ENCODE measurements around the gene TAGLN. TPM values are rescaled to one million over a fixed set of nuclear protein-coding genes. Genes with fewer than 3 reads are reported as not detected.

TAGLN gene
- total RNA-seq, 2 donors from 2014 or later = 228 to 412 TPM

DNA sequence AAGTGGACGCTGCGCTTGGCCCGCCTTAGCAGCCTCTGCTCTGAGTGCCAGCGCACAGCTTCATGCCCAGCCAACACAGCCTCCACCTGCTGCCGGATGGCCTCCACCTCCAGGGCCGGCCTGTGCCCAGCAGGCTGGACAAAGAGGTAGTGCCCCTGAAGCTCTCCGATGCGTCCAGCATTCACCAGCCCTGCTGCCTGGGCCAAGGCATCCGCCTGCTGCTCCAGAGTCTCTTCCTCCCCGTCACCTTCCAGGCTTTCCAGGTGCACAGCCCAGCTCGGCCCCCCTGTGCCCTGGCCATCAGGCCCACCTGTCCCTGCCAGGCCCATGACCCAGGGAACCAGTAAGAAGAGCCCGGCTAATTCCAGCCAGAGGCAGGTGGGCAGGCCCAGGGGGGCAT, 30.2 kb downstream of the TAGLN start:
- peaks cover 51% of the 10 kb centered on the region for H3K36me3 ChIP-seq (ENCODE audit: control insufficient read depth, insufficient read depth, low read length)
- H3K36me3 Mint-ChIP-seq (ENCODE audit: low read depth) = peaks cover 30% of the 10 kb centered on the region
- 94 to 100% methylated on average over 7 to 12 of the region's 12 CpGs for WGBS, 2 experiments (ENCODE audit: insufficient coverage in 1 of 2, insufficient read length in 1 of 2)
- no peak overlapping the region for H3K27ac ChIP-seq (ENCODE audit: low read depth, low read length)
- DNase-seq = no peak
- H3K4me3 Mint-ChIP-seq = no peak overlapping the region
- H3K9ac ChIP-seq (ENCODE audit: extremely low read depth, low read length, poor library complexity, severe bottlenecking) = no peak overlapping the region
- no peaks in the 10 kb centered on the region for H3K9me3 ChIP-seq (ENCODE audit: control insufficient read depth, low read length)
- no peaks in the 10 kb centered on the region for H3K27me3 ChIP-seq (ENCODE audit: control insufficient read depth, insufficient read depth, low read length, poor library complexity, severe bottlenecking)
- H3K4me1 Mint-ChIP-seq = peaks cover 31% of the 10 kb centered on the region
- H3K4me3 ChIP-seq (ENCODE audit: low read length) = no peak overlapping the region
- no peaks in the 10 kb centered on the region for H3K9me3 Mint-ChIP-seq
- no peaks in the 10 kb centered on the region for H3K27me3 Mint-ChIP-seq (ENCODE audit: insufficient read depth)
- TF ChIP-seq, protein P1, sequence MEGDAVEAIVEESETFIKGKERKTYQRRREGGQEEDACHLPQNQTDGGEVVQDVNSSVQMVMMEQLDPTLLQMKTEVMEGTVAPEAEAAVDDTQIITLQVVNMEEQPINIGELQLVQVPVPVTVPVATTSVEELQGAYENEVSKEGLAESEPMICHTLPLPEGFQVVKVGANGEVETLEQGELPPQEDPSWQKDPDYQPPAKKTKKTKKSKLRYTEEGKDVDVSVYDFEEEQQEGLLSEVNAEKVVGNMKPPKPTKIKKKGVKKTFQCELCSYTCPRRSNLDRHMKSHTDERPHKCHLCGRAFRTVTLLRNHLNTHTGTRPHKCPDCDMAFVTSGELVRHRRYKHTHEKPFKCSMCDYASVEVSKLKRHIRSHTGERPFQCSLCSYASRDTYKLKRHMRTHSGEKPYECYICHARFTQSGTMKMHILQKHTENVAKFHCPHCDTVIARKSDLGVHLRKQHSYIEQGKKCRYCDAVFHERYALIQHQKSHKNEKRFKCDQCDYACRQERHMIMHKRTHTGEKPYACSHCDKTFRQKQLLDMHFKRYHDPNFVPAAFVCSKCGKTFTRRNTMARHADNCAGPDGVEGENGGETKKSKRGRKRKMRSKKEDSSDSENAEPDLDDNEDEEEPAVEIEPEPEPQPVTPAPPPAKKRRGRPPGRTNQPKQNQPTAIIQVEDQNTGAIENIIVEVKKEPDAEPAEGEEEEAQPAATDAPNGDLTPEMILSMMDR (conservative IDR thresholded peaks at IDR 0.05) = no peak
- peaks cover 9% of the 10 kb centered on the region for H3K4me1 ChIP-seq (ENCODE audit: control insufficient read depth, insufficient read depth, low read length)
- no peak overlapping the region for H3K27ac Mint-ChIP-seq

DNA sequence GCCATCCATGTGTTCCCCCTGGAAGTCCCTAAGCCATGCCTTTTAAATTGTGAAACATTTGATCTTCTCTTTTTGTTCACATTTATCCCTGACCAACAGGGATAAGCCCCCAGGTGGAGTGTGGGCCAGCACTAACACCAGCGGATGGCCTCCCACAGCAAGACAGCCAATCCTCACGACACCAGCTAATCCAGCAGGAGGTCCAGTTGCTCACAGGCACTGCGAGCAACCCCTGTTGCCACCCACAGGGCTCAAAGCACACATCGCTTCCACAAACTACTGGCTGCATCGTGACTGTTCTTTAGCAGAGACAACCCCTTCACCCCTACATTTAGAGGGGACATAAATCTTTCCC, 30.7 kb downstream of the TAGLN start:
- H3K27me3 Mint-ChIP-seq (ENCODE audit: insufficient read depth) = no peaks in the 10 kb centered on the region
- no peaks in the 10 kb centered on the region for H3K27me3 ChIP-seq (ENCODE audit: control insufficient read depth, insufficient read depth, low read length, poor library complexity, severe bottlenecking)
- H3K4me3 Mint-ChIP-seq = no peak overlapping the region
- H3K36me3 ChIP-seq (ENCODE audit: control insufficient read depth, insufficient read depth, low read length) = peaks cover 56% of the 10 kb centered on the region
- no peak overlapping the region for H3K27ac ChIP-seq (ENCODE audit: low read depth, low read length)
- no peak overlapping the region for H3K9ac ChIP-seq (ENCODE audit: extremely low read depth, low read length, poor library complexity, severe bottlenecking)
- DNase-seq = no peak
- H3K4me3 ChIP-seq (ENCODE audit: low read length) = peak overlapping the region; percentile 91
- H3K27ac Mint-ChIP-seq = peak overlapping the region; percentile 30
- peaks cover 31% of the 10 kb centered on the region for H3K4me1 Mint-ChIP-seq
- TF ChIP-seq, protein P1 (conservative IDR thresholded peaks at IDR 0.05) = no peak
- H3K36me3 Mint-ChIP-seq (ENCODE audit: low read depth) = peaks cover 28% of the 10 kb centered on the region
- WGBS, 2 experiments (ENCODE audit: insufficient coverage in 1 of 2, insufficient read length in 1 of 2) = 93 to 94% methylated on average over 5 of the region's 5 CpGs
- peaks cover 9% of the 10 kb centered on the region for H3K4me1 ChIP-seq (ENCODE audit: control insufficient read depth, insufficient read depth, low read length)
- no peaks in the 10 kb centered on the region for H3K9me3 Mint-ChIP-seq
- no peaks in the 10 kb centered on the region for H3K9me3 ChIP-seq (ENCODE audit: control insufficient read depth, low read length)

DNA sequence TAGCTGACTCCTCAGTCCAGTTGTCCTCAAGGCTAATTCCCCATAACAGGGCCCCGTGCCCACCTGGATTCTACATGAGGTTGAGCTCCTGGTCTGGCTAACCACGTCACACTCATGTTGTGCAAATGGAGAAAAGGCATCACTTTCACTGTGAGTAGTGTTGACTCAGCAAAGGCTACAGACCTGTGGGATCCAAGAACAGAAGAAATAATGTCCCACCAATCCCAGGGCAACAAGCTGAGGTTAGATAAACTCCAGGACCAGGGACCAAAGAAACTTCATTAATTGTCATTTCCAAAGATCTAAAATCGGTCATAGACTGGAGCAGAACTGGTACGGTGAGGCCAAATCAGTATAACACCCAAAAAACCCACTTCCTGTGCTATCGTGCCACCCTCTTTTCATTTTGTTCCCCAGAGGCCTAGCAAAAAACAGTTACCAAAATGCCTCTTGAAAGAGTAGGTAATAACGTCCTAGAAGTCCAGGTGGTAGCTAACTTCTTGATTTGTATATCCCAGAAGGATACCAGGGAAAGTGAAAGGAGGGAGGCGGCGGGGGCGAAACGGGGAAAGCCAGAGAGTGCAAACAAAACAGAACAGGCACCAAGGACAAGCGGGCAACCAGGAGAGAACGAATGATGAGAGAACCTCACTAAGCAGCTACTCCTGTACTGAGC, 31.3 kb downstream of the TAGLN start:
- no peaks in the 10 kb centered on the region for H3K27me3 ChIP-seq (ENCODE audit: control insufficient read depth, insufficient read depth, low read length, poor library complexity, severe bottlenecking)
- peaks cover 25% of the 10 kb centered on the region for H3K36me3 Mint-ChIP-seq (ENCODE audit: low read depth)
- peak overlapping the region; percentile 63 for H3K9ac ChIP-seq (ENCODE audit: extremely low read depth, low read length, poor library complexity, severe bottlenecking)
- peak overlapping the region; percentile 91 for H3K4me3 ChIP-seq (ENCODE audit: low read length)
- 90 to 95% methylated on average over 11 to 12 of the region's 12 CpGs for WGBS, 2 experiments (ENCODE audit: insufficient coverage in 1 of 2, insufficient read length in 1 of 2)
- H3K9me3 Mint-ChIP-seq = no peaks in the 10 kb centered on the region
- H3K27ac Mint-ChIP-seq = peak overlapping the region; percentile 30
- H3K9me3 ChIP-seq (ENCODE audit: control insufficient read depth, low read length) = no peaks in the 10 kb centered on the region
- TF ChIP-seq, protein P1 (conservative IDR thresholded peaks at IDR 0.05) = no peak
- H3K27me3 Mint-ChIP-seq (ENCODE audit: insufficient read depth) = no peaks in the 10 kb centered on the region
- no peak overlapping the region for H3K27ac ChIP-seq (ENCODE audit: low read depth, low read length)
- H3K4me3 Mint-ChIP-seq = peak overlapping the region; percentile 85
- peaks cover 54% of the 10 kb centered on the region for H3K36me3 ChIP-seq (ENCODE audit: control insufficient read depth, insufficient read depth, low read length)
- H3K4me1 ChIP-seq (ENCODE audit: control insufficient read depth, insufficient read depth, low read length) = peaks cover 9% of the 10 kb centered on the region
- H3K4me1 Mint-ChIP-seq = peaks cover 31% of the 10 kb centered on the region
- DNase-seq = no peak
